IPS-15b (cell line): ENCODE measurements around the gene EMX2.
"Not testable (repeated sequence)": the region's sequence is repeated elsewhere in the genome, so short reads cannot be mapped to it uniquely, and the experiment has no call there.

ENCODE experiments used
- H3K27me3 ChIP-seq: one replicate; pipeline ENCODE4 v1.6.1; 2013; ENCODE audit warnings: low read length; ENCODE audit not compliant: control insufficient read depth, insufficient read depth
- H3K36me3 ChIP-seq: one replicate; pipeline ENCODE4 v1.6.1; 2013; ENCODE audit warnings: low read length; ENCODE audit not compliant: control insufficient read depth, insufficient read depth
- H3K4me1 ChIP-seq: one replicate; pipeline ENCODE4 v1.6.1; 2013; ENCODE audit warnings: mild to moderate bottlenecking, low read length; ENCODE audit not compliant: control insufficient read depth, insufficient read depth
- H3K4me3 ChIP-seq: one replicate; pipeline ENCODE4 v1.5.1; 2013; ENCODE audit warnings: low read depth, low read length
- H3K9ac ChIP-seq: one replicate; pipeline ENCODE4 v1.6.1; 2013; ENCODE audit warnings: low read depth, mild to moderate bottlenecking, low read length
- H3K9me3 ChIP-seq: one replicate; pipeline ENCODE4 v1.6.1; 2013; ENCODE audit warnings: mild to moderate bottlenecking, low read length; ENCODE audit not compliant: control insufficient read depth, insufficient read depth

Gene EMX2

DNA sequence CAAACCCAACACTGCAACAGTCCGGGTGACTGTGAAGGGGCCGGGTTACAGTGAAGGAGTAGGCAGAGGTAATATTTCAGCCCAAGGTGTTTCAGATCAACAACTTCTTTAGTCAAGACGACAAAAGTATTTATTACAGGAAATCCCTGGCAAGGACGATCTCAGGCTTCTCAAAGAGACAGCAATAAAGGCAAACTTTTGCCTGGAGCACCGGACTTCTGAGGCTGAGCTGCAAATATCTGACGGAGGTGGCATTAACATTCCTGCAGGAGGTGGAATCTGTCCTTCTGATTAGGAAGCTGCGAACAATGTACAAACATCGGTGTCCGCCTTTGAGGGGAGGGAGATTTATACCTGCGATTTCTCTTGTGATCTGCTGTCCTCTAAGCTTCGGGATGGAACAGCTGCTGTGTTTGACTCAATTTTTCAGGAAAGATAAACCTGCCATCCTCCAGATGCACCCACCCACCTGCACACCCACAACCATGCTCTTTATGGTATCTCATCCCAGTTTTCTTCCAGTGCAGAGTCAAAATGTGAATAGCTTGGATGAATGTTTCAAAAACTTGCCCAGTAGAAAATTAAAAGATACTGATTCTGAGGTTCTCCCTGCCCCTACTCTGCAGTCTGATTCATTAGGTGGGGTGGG lies 32.1 kb downstream of the EMX2 start:
- peaks cover 7% of the 10 kb centered on the region for H3K27me3 ChIP-seq
- no peaks in the 10 kb centered on the region for H3K36me3 ChIP-seq

DNA sequence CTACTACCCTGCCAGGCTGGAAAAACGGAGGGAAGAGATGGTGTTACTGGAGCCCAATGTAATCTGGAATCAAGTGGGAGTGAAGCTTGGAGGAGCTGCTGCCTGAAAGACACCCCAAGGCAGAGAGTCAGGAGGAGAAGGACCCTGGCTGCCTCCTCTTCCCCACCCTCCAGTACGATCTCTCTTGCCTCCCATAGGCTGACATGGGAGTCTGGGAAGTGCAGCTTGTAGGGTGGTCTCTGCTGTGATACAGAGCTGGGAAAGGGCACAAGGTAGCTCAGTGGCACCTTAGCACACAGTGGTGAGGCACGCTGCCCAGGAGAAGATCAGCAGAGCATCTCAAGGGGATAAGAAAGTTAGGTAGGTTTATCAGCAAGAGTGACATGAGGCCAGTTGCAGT lies 35.9 kb downstream of the EMX2 start:
- no peaks in the 10 kb centered on the region for H3K9me3 ChIP-seq
- no peaks in the 10 kb centered on the region for H3K36me3 ChIP-seq
- H3K4me1 ChIP-seq, result no peaks in the 10 kb centered on the region
- H3K9ac ChIP-seq, result no peak overlapping the region
- H3K4me3 ChIP-seq, result no peak overlapping the region
- H3K27me3 ChIP-seq, result no peaks in the 10 kb centered on the region

More for the DNA sequence above, 32.1 kb downstream of the EMX2 start:
- Histone ChIP-seq H3K9ac (no peak overlapping the region), H3K4me3 (no peak overlapping the region), H3K4me1 (no peaks in the 10 kb centered on the region), H3K9me3 (no peaks in the 10 kb centered on the region)

DNA sequence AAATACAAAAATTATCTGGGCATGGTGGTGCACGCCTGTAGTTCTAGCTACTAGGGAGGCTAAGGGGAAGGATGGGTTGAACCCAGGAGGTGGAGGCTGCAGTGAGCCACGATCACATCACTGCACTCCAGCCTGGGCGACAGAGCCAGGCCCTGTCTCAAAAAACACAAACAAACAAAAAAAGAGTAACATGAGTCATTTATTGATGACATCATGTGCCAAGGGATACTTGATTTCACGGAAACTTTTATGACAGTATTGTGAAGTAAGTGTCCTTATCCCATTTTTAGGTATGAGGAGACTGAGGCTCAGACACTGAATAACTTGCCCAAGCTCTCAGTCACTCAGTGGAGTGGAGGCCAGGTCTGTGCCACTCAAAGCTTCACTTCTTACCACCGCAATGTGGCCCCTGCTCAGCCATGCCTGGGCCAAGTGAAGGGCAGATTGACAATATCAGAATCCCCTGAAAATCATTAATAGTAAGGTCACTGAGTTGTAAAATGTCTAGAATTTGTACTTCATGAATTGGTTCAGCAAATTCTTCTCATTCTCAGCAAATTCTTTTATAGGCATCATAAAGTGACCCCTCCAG lies 36.5 kb downstream of the EMX2 start:
- H3K4me1 ChIP-seq, result no peaks in the 10 kb centered on the region
- no peaks in the 10 kb centered on the region for H3K36me3 ChIP-seq
- H3K9me3 ChIP-seq, result no peaks in the 10 kb centered on the region
- H3K4me3 ChIP-seq, result no peak overlapping the region
- no peaks in the 10 kb centered on the region for H3K27me3 ChIP-seq
- no peak overlapping the region for H3K9ac ChIP-seq

DNA sequence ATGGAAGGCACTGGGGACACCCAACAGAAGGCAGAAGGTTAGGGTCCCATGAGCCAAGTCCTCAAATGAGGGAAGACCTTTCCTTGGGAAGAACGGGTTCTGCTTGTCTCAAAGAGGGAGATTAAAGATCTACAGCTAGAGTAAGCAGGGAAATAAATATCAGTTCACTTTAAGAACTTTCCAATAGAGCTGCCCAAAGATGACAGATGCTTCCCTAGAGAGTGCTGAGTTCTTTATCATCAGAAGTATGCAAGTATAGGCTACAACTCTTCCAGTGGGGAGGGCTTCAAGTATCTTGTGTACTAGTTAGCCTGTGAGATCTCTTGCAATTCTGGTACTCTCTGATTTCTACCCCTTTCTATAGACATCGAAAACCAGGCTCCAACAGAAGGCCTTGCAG lies 39.4 kb downstream of the EMX2 start:
- Histone ChIP-seq H3K27me3 (no peaks in the 10 kb centered on the region), H3K4me3 (no peak overlapping the region), H3K9ac (no peak overlapping the region), H3K9me3 (no peaks in the 10 kb centered on the region), H3K36me3 (no peaks in the 10 kb centered on the region), H3K4me1 (no peaks in the 10 kb centered on the region)

DNA sequence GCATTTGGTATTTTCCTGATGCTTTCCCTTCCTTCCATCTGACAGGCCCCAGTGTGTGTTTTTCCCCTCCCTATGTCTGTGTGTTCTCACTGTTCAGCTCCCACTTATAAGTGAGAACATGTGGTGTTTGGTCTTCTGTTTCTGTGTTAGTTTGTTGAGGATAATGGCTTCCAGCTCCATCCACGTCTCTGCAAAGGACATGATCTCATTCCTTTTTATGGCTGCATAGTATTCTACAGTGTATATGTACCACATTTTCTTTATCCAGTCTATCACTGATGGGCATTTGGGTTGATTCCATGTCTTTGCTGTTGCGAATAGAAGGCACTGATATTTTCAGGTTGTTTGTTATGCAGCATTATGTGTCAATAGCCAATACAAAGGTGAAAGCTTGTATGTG lies 42.3 kb downstream of the EMX2 start:
- not testable (repeated sequence) for H3K4me3 ChIP-seq, H3K27me3 ChIP-seq, H3K9ac ChIP-seq, H3K4me1 ChIP-seq, H3K9me3 ChIP-seq, H3K36me3 ChIP-seq

DNA sequence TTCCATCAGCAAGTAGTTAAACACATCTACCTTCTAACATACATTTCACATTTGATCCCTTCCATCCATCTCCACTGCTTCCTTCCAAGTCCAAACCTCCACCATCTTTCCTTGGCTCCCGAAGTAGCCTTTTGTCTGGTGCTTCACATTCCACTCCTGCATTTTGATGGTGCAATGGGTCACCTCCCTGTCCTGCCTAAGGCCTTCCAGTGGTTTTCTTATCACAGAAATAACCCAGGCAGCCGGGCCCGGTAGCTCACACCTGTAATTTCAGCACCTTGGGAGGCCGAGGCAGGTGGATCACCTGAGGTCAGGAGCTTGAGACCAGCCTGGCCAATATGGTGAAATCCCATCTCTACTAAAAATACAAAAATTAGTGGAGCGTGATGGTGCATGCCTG lies 44.5 kb downstream of the EMX2 start:
- Histone ChIP-seq H3K27me3 (no peaks in the 10 kb centered on the region), H3K9me3 (no peaks in the 10 kb centered on the region)

DNA sequence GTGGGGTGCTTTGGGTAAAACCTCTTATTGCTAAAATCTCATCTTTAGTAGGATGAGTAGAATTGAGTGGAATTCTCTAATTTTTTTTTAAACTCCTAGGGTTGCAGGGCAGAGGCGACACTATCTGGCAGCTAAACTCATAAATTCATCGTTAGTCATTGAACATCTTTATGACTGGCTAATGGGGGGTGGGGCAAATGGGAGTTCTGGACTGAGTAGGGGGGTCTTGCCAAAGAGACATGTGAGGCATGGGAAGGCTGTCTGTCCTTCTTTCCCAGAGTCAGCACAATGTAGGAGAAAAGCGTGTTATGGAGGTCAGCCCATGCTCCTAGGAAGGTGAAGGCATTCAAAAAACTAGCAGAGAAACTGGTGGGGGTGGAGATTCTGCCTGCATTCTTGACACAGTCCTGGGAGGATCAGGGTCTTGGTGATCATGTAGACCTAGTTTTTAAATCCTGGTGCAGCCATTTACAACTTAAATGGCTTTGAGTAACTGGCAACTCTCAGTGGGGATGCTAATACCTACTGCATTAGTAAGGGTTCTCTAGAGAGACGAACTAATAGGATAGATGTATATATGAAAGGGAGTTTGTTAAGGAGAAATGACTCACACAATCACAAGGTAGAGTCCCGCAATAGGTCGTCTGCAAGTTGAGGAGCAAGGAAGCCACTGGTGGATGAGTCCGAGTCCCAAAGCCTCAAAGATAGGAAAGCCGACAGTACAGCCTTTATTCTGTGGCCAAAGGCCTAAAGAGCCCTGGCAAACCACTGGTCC lies 47.7 kb downstream of the EMX2 start:
- H3K9ac ChIP-seq, result no peak overlapping the region

More for the DNA sequence above, 44.5 kb downstream of the EMX2 start:
- Histone ChIP-seq H3K4me1 (no peaks in the 10 kb centered on the region), H3K4me3 (no peak overlapping the region), H3K9ac (no peak overlapping the region), H3K36me3 (no peaks in the 10 kb centered on the region)

DNA sequence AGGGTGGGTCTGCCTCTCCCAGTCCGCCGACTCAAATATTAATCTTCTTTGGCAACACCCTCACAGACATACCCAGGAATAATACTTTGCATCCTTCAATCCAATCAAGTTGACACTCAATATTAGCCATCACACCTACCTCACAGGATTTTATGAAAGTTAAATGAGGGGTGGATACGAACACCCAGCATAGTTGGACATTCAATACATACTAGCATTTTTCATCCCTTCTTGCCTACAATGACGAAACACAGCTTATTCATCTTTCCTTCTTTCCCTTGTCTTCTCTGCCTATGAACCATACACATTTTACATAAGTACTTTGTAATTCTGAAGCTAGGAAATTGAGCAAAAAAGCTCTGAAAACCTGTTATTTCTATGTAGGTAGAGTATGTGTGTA lies 48.5 kb downstream of the EMX2 start:
- H3K9ac ChIP-seq, result no peak overlapping the region
- no peaks in the 10 kb centered on the region for H3K27me3 ChIP-seq
- no peaks in the 10 kb centered on the region for H3K9me3 ChIP-seq
- H3K4me3 ChIP-seq, result no peak overlapping the region
- H3K4me1 ChIP-seq, result no peaks in the 10 kb centered on the region
- no peaks in the 10 kb centered on the region for H3K36me3 ChIP-seq

More for the DNA sequence above, 47.7 kb downstream of the EMX2 start:
- no peaks in the 10 kb centered on the region for H3K27me3 ChIP-seq
- no peaks in the 10 kb centered on the region for H3K9me3 ChIP-seq
- H3K4me1 ChIP-seq, result no peaks in the 10 kb centered on the region
- H3K36me3 ChIP-seq, result no peaks in the 10 kb centered on the region
- no peak overlapping the region for H3K4me3 ChIP-seq

DNA sequence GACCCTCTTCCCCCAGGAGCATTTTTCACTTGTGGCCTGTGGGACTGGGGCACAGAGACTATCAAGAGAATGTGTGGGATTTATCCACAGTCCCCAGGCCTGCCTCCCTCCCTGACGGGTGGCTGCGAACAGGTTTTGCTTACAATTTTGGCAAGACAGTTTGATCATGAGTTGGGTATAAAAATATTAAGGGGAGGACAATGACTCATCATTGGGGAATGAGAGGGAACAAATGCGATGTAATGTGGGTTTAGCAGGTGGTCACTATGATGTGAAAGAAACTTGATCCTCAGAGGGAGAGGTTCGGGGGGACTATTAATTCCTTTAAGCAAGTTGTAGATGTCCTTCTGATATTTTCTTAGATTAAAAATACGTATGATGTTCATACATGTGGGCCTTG lies 52.2 kb downstream of the EMX2 start:
- no peaks in the 10 kb centered on the region for H3K9me3 ChIP-seq
- no peaks in the 10 kb centered on the region for H3K36me3 ChIP-seq
- H3K9ac ChIP-seq, result no peak overlapping the region
- peaks cover 3% of the 10 kb centered on the region for H3K4me1 ChIP-seq
- H3K4me3 ChIP-seq, result no peak overlapping the region
- no peaks in the 10 kb centered on the region for H3K27me3 ChIP-seq

DNA sequence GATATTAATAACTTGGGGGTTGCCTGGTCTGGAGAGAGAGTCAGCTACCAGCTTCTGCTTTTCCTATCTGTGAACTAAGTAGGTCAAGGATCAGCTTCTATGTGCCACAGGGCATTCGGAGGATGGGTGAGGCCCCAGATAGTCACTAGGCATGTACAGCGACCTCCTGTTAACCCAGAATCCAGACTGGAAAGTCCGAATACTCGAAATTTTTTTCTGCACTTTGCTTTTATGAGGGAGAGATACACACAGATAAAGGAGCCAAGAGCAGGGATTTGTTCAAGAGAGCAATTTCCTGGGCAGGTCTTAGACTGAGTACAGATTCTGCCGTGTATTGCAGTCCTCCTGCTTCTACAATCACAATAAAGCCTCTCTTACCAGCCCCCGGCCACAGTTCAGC lies 54.2 kb downstream of the EMX2 start:
- no peak overlapping the region for H3K9ac ChIP-seq
- no peaks in the 10 kb centered on the region for H3K9me3 ChIP-seq
- H3K4me3 ChIP-seq, result no peak overlapping the region
- no peaks in the 10 kb centered on the region for H3K36me3 ChIP-seq
- H3K4me1 ChIP-seq, result peaks cover 3% of the 10 kb centered on the region
- no peaks in the 10 kb centered on the region for H3K27me3 ChIP-seq

DNA sequence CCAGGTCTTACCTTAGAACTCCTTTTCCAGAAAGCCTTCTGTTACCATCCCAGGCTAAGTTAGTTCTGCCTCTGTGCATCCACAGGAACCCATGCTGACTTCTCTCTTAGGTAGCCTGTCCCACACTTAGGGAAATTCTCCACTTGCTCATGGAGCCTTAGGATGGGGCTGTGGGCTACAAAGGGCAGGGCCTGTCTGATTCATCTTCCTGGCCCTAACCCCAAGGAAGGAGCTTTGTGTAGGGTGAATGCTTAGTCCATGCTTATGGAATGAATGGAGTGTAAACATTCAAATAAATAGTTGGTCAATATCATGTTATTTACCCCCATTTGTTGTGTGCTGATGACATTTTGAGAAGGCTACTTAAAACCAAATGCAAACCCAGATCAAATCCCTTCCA lies 54.7 kb downstream of the EMX2 start:
- no peaks in the 10 kb centered on the region for H3K9me3 ChIP-seq
- no peak overlapping the region for H3K4me3 ChIP-seq
- no peak overlapping the region for H3K9ac ChIP-seq
- peaks cover 3% of the 10 kb centered on the region for H3K4me1 ChIP-seq
- no peaks in the 10 kb centered on the region for H3K36me3 ChIP-seq
- H3K27me3 ChIP-seq, result no peaks in the 10 kb centered on the region
